ENCODE results near the gene DCTPP1.

Gene DCTPP1

DNA sequence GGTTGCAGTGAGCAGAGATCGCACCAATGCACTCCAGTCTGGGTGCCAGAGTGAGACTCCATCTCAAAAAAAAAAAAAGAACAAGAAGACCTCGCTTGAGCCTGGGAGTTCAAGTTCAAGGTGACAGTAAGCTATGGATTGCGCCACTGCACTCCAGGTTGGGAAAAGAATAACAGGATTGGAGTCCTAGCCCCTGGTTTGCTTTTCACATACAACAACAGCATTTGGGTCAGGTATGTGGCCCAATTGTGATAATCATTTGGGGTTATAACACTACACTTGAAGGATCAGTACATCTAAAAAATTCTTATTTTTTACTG lies 19.2 kb upstream of the DCTPP1 start:
- TF ChIP-seq ZC3H10 (CRISPR knock-in tag; IDR thresholded peaks at IDR 0.05) = no peak
- no peak for TF ChIP-seq OSR1 (CRISPR knock-in tag; IDR thresholded peaks at IDR 0.05)
- TF ChIP-seq ESRRG (CRISPR knock-in tag; IDR thresholded peaks at IDR 0.05) = no peak
- ATAC-seq = no peak

DNA sequence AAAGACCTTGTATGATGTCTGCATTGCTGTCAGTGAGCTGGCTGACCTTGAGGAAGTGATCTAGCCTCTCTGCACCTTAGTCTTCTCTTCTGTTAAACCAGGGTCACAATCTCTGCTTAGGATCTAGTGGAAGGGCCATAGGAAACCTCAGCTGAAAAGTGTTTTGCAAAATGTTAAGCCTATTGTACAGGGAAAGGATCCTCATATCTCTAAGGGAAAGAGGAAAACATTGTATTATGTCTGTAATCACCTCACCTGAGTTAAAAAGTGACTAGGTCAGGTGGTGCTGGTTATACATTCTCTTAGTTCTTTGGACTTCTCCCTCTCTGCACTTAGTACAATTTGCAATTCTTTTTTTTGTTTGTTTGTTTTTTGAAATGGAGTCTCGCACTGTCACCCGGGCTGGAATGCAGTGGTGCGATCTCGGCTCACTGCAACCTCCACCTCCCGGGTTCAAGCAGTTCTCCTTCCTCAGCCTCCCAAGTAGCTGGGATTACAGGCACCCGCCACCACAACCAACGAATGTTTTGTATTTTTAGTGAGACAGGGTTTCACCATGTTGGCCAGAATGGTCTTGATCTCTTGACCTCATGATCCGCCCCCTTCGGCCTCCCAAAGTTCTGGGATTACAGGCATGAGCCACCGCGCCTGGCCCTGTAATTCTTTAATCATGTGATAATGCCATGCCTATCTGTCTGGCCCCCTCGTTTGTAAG lies 17.8 kb upstream of the DCTPP1 start:
- no peak for ATAC-seq
- no peak for TF ChIP-seq ESRRG (CRISPR knock-in tag; IDR thresholded peaks at IDR 0.05)
- TF ChIP-seq, protein P1, sequence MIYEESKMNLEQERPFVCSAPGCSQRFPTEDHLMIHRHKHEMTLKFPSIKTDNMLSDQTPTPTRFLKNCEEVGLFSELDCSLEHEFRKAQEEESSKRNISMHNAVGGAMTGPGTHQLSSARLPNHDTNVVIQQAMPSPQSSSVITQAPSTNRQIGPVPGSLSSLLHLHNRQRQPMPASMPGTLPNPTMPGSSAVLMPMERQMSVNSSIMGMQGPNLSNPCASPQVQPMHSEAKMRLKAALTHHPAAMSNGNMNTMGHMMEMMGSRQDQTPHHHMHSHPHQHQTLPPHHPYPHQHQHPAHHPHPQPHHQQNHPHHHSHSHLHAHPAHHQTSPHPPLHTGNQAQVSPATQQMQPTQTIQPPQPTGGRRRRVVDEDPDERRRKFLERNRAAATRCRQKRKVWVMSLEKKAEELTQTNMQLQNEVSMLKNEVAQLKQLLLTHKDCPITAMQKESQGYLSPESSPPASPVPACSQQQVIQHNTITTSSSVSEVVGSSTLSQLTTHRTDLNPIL (CRISPR knock-in tag; IDR thresholded peaks at IDR 0.05; ENCODE audit: low read depth) = no peak
- no peak for TF ChIP-seq ISL1 (CRISPR knock-in tag; IDR thresholded peaks at IDR 0.05)
- no peak for TF ChIP-seq TCF4 (CRISPR knock-in tag; IDR thresholded peaks at IDR 0.05; ENCODE audit: borderline replicate concordance)
- TF ChIP-seq, protein P2, sequence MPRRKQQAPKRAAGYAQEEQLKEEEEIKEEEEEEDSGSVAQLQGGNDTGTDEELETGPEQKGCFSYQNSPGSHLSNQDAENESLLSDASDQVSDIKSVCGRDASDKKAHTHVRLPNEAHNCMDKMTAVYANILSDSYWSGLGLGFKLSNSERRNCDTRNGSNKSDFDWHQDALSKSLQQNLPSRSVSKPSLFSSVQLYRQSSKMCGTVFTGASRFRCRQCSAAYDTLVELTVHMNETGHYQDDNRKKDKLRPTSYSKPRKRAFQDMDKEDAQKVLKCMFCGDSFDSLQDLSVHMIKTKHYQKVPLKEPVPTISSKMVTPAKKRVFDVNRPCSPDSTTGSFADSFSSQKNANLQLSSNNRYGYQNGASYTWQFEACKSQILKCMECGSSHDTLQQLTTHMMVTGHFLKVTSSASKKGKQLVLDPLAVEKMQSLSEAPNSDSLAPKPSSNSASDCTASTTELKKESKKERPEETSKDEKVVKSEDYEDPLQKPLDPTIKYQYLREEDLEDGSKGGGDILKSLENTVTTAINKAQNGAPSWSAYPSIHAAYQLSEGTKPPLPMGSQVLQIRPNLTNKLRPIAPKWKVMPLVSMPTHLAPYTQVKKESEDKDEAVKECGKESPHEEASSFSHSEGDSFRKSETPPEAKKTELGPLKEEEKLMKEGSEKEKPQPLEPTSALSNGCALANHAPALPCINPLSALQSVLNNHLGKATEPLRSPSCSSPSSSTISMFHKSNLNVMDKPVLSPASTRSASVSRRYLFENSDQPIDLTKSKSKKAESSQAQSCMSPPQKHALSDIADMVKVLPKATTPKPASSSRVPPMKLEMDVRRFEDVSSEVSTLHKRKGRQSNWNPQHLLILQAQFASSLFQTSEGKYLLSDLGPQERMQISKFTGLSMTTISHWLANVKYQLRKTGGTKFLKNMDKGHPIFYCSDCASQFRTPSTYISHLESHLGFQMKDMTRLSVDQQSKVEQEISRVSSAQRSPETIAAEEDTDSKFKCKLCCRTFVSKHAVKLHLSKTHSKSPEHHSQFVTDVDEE (CRISPR knock-in tag; IDR thresholded peaks at IDR 0.05) = no peak
- no peak for TF ChIP-seq BACH2 (CRISPR knock-in tag; IDR thresholded peaks at IDR 0.05; ENCODE audit: borderline replicate concordance)
- TF ChIP-seq CSDC2 (CRISPR knock-in tag; IDR thresholded peaks at IDR 0.05) = no peak
- no peak for TF ChIP-seq OSR1 (CRISPR knock-in tag; IDR thresholded peaks at IDR 0.05)
- TF ChIP-seq GLIS3 (CRISPR knock-in tag; IDR thresholded peaks at IDR 0.05) = no peak
- TF ChIP-seq PPARA (CRISPR knock-in tag; IDR thresholded peaks at IDR 0.05; ENCODE audit: borderline replicate concordance) = no peak
- no peak for TF ChIP-seq ZC3H10 (CRISPR knock-in tag; IDR thresholded peaks at IDR 0.05)
- TF ChIP-seq PATZ1 (CRISPR knock-in tag; IDR thresholded peaks at IDR 0.05; ENCODE audit: borderline replicate concordance) = no peak
- no peak for TF ChIP-seq ZFP30 (CRISPR knock-in tag; IDR thresholded peaks at IDR 0.05)
- TF ChIP-seq RARB (CRISPR knock-in tag; IDR thresholded peaks at IDR 0.05) = no peak
- no peak for TF ChIP-seq ARNTL (CRISPR knock-in tag; IDR thresholded peaks at IDR 0.05; ENCODE audit: borderline replicate concordance, low read depth)
- no peak for TF ChIP-seq CSRNP3 (CRISPR knock-in tag; IDR thresholded peaks at IDR 0.05)
- TF ChIP-seq TOX (CRISPR knock-in tag; IDR thresholded peaks at IDR 0.05; ENCODE audit: borderline replicate concordance) = no peak
- TF ChIP-seq ZNF70 (CRISPR knock-in tag; IDR thresholded peaks at IDR 0.05) = no peak

GRCh38 chr16:30446203-30446595 lies 16.4 kb upstream of the DCTPP1 start:
- TF ChIP-seq ZNF8 (CRISPR knock-in tag; IDR thresholded peaks at IDR 0.05) (no peak), ISL1 (CRISPR knock-in tag; IDR thresholded peaks at IDR 0.05) (no peak), ZFP3 (CRISPR knock-in tag; IDR thresholded peaks at IDR 0.05) (no peak), CSDC2 (CRISPR knock-in tag; IDR thresholded peaks at IDR 0.05) (no peak), ZFP30 (CRISPR knock-in tag; IDR thresholded peaks at IDR 0.05) (no peak), ZNF70 (CRISPR knock-in tag; IDR thresholded peaks at IDR 0.05) (no peak), TCF4 (CRISPR knock-in tag; IDR thresholded peaks at IDR 0.05; ENCODE audit: borderline replicate concordance) (no peak), ESRRG (CRISPR knock-in tag; IDR thresholded peaks at IDR 0.05) (no peak), PPARA (CRISPR knock-in tag; IDR thresholded peaks at IDR 0.05; ENCODE audit: borderline replicate concordance) (no peak), RARB (CRISPR knock-in tag; IDR thresholded peaks at IDR 0.05) (no peak), ZC3H10 (CRISPR knock-in tag; IDR thresholded peaks at IDR 0.05) (no peak), OSR1 (CRISPR knock-in tag; IDR thresholded peaks at IDR 0.05) (no peak), TOX (CRISPR knock-in tag; IDR thresholded peaks at IDR 0.05; ENCODE audit: borderline replicate concordance) (no peak), GLIS3 (CRISPR knock-in tag; IDR thresholded peaks at IDR 0.05) (no peak)
- TF ChIP-seq, protein P1 (CRISPR knock-in tag; IDR thresholded peaks at IDR 0.05; ENCODE audit: low read depth) = no peak
- TF ChIP-seq, protein P2 (CRISPR knock-in tag; IDR thresholded peaks at IDR 0.05) = no peak
- ATAC-seq = no peak
